HepG2 (cell line): Measurements from ENCODE around the gene ATAD1. TPM values are rescaled to one million over a fixed set of nuclear protein-coding genes. Genes with fewer than 3 reads are reported as not detected.

Source experiments
- ATF7-NPFF ChIP-seq: sonication (generic); formaldehyde crosslinking; IDR thresholded peaks from 2 replicates; pipeline ENCODE4 v1.8.1; 2023; ENCODE audit warnings: mild to moderate bottlenecking, low read depth, missing genetic modification reagents, moderate library complexity
- E2F1 ChIP-seq: sonication (generic); formaldehyde crosslinking; IDR thresholded peaks from 2 replicates; pipeline ENCODE4 v1.5.0; 2020; ENCODE audit warnings: missing genetic modification reagents
- HDAC2 ChIP-seq: sonication (generic); formaldehyde crosslinking; IDR thresholded peaks from 2 replicates; pipeline ENCODE4 v1.4.0; 2020; ENCODE audit warnings: missing genetic modification reagents
- IKZF4 ChIP-seq: sonication (generic); formaldehyde crosslinking; IDR thresholded peaks from 2 replicates; pipeline ENCODE4 v1.5.1; 2020; ENCODE audit warnings: borderline replicate concordance, mild to moderate bottlenecking, low read depth, missing genetic modification reagents; ENCODE audit errors: not compliant biosample characterization
- IRF1 ChIP-seq: sonication (generic); formaldehyde crosslinking; IDR thresholded peaks from 2 replicates; pipeline ENCODE4 v1.4.0; 2020; ENCODE audit warnings: low read depth, mild to moderate bottlenecking, missing genetic modification reagents
- MTF2 ChIP-seq: sonication (generic); formaldehyde crosslinking; IDR thresholded peaks from 2 replicates; pipeline ENCODE4 v1.5.0; 2020; ENCODE audit warnings: missing genetic modification reagents, borderline replicate concordance
- MYC ChIP-seq: sonication (generic); formaldehyde crosslinking; IDR thresholded peaks from 2 replicates; pipeline ENCODE4 v1.9.0; 2021; ENCODE audit warnings: missing genetic modification reagents, borderline replicate concordance
- NFE2 ChIP-seq: sonication (generic); formaldehyde crosslinking; IDR thresholded peaks from 2 replicates; pipeline ENCODE4 v1.4.0; 2020; ENCODE audit warnings: missing genetic modification reagents
- PRDM15 ChIP-seq: sonication (generic); formaldehyde crosslinking; IDR thresholded peaks from 2 replicates; pipeline ENCODE4 v1.4.0; 2020; ENCODE audit warnings: missing genetic modification reagents
- THAP9 ChIP-seq: sonication (generic); formaldehyde crosslinking; IDR thresholded peaks from 2 replicates; pipeline ENCODE4; 2020; ENCODE audit warnings: missing genetic modification reagents, mild to moderate bottlenecking, borderline replicate concordance
- ZGPAT ChIP-seq: IDR thresholded peaks from 2 replicates; pipeline ENCODE4 v1.6.1; 2016; ENCODE audit warnings: mild to moderate bottlenecking
- ZNF280B ChIP-seq: sonication (generic); formaldehyde crosslinking; IDR thresholded peaks from 2 replicates; pipeline ENCODE4 v1.5.0; 2020; ENCODE audit warnings: missing genetic modification reagents, mild to moderate bottlenecking, borderline replicate concordance
- ZNF557 ChIP-seq: sonication (generic); formaldehyde crosslinking; IDR thresholded peaks from 2 replicates; pipeline ENCODE4 v1.4.0; 2020; ENCODE audit warnings: missing genetic modification reagents
- ZNF589 ChIP-seq: sonication (generic); formaldehyde crosslinking; conservative IDR thresholded peaks from 2 replicates; pipeline ENCODE4 v1.8.0; 2022; ENCODE audit warnings: mild to moderate bottlenecking, moderate library complexity, missing genetic modification reagents
- polyA plus RNA-seq, 8 experiments: library from polyadenylated mRNA; depleted of rRNA in 3 of 8; stranded (reverse) in 7 of 8; unstranded in 1 of 8; fragments of >200 nt; fragmentation: Illumina TruSeq in 4 of 8; extraction: Trizol in 4 of 8; gene quantifications; 2 replicates each; pipeline versions ENCODE4 v1.2.1 to v1.2.3, GENCODE V29; 2011 to 2016; ENCODE audit warnings: low read depth in 4 of 8, missing spikeins in 1 of 8, mixed read lengths in 1 of 8; ENCODE audit not compliant: insufficient read depth in 1 of 8
- total RNA-seq, 5 experiments: library from RNA; depleted of rRNA; stranded (reverse); fragments of >200 nt; fragmentation: Illumina TruSeq; extraction: Trizol; gene quantifications; 2 replicates each; pipeline ENCODE4 v1.2.3, GENCODE V29; 2016; ENCODE audit warnings: low read depth in 1 of 5

Gene ATAD1
- total and polyA plus RNA-seq, 2 of the 13 experiments (the other 11 are each of a cell fraction or from before 2014, with no cell fraction given), result 14.9 to 28.2 TPM

GRCh38 chr10:87817609-87818504, at the start of gene ATAD1 (continued):
- peak; percentile 60; the same call in 1 of the 2 replicates for TF ChIP-seq THAP9 (CRISPR knock-in tag)
- peak; percentile 55; the same call in 1 of the 2 replicates for TF ChIP-seq E2F1 (CRISPR knock-in tag)
- no peak for TF ChIP-seq IRF1
- TF ChIP-seq ATF7-NPFF (CRISPR knock-in tag), result 0 out of 2 replicates have a peak, but pooled peaks have one; percentile 6
- TF ChIP-seq MTF2 (CRISPR knock-in tag), result no peak
- TF ChIP-seq PRDM15, result no peak
- TF ChIP-seq HDAC2 (CRISPR knock-in tag), result peak; percentile 19
- no peak for TF ChIP-seq NFE2 (CRISPR knock-in tag)
- TF ChIP-seq ZGPAT (CRISPR knock-in tag), result peak; percentile 63
- TF ChIP-seq ZNF557 (CRISPR knock-in tag), result no peak
- no peak for TF ChIP-seq ZNF589 (CRISPR knock-in tag)
- TF ChIP-seq IKZF4 (CRISPR knock-in tag), result peak; percentile 4
- TF ChIP-seq MYC, result peak; percentile 74; the same call in 1 of the 2 replicates
- TF ChIP-seq ZNF280B (CRISPR knock-in tag), result no peak
